DND-41 (cell line): ENCODE measurements around the gene FGF11.

Source experiments
- CTCF ChIP-seq: IDR thresholded peaks from 2 replicates; pipeline ENCODE4 v1.5.1; 2012; ENCODE audit warnings: borderline replicate concordance, low read length, moderate library complexity, mild to moderate bottlenecking; ENCODE audit not compliant: poor library complexity, severe bottlenecking; ENCODE audit errors: extremely low read depth
- EZH2 ChIP-seq: IDR thresholded peaks from 3 replicates; pipeline ENCODE4 v1.6.1; 2012; ENCODE audit warnings: borderline replicate concordance, low read depth, mild to moderate bottlenecking, moderate library complexity, low read length, inconsistent platforms; ENCODE audit not compliant: severe bottlenecking

- TF ChIP-seq CTCF = no peak
- no peak for TF ChIP-seq EZH2
These were observed 9.6 kb upstream of the FGF11 start for GRCh38 chr17:7429722-7430121.
